GM18502 (cell line): Measurements from ENCODE around the gene COL6A2.
"Not testable (repeated sequence)": the region's sequence is repeated elsewhere in the genome, so short reads cannot be mapped to it uniquely, and the experiment has no call there.

Experiments
- ATAC-seq: cut with Tn5 transposase; IDR thresholded peaks from one replicate; pipeline ENCODE4 v1.9.1; 2021; ENCODE audit warnings: mild to moderate bottlenecking; ENCODE audit not compliant: unreplicated experiment, poor library complexity

COL6A2 gene

GRCh38 chr21:46161633-46162592 lies 64.0 kb downstream of the COL6A2 start:
- no peak for ATAC-seq

- no peak for ATAC-seq
These were observed 65.5 kb downstream of the COL6A2 start for GRCh38 chr21:46163380-46163779.

GRCh38 chr21:46165098-46165497 lies 67.2 kb downstream of the COL6A2 start:
- no peak for ATAC-seq

DNA sequence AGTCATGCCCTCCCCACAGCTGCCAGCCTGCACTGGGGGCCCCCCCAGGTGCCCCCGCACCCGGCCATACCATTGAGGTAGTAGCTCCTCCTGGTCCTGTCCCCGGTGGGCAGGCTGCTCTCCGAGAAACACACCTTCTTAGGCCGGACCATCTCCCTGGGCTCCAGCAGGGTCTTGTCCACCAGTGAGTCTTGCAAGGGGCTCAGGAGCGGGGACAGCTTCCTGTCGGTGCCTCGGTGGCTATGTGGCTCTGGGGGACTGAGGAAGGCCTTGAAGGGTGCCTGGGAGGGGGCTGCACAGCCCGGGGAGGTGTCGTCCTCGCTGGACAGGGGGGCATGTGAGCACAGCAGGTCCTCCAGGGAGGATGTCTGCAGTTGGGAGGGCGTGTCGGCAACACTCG lies 70.3 kb downstream of the COL6A2 start:
- no peak for ATAC-seq

DNA sequence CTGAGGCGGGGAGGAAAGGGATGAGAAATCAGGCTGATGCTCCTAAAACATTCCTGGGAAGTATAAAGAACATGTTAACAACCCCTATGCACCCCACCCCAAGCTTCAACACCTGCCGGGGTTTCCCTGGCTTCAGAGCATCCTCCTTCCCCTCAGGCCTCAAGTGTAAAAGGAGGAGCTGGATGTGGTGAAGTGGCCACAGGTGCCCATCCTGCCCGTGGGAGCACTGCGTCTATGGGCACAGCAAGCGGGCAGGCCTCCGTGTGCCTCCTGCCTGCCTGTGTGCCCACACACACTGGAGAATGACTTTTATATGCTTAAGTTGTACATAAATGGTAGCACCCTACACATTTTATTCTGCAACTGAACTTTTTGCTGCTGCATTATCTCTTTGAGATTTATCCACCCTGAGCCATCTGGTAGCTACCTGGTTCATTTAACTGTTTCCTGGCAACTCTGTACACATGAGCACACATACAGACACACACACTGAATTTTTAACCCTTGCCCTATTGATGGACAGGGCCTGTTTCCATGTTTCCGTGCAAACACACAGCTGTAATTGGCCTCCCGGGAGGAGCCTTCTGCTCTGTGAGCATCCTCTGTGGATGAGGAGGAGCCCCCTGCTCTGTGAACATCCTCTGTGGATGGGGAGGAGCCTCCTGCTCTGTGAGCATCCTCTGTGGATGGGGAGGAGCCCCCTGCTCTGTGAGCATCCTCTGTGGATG lies 70.9 kb downstream of the COL6A2 start:
- no peak for ATAC-seq

- ATAC-seq, result not testable (repeated sequence)
These were observed 72.7 kb downstream of the COL6A2 start for GRCh38 chr21:46170436-46171193.

GRCh38 chr21:46171585-46171984 lies 73.7 kb downstream of the COL6A2 start:
- no peak for ATAC-seq

DNA sequence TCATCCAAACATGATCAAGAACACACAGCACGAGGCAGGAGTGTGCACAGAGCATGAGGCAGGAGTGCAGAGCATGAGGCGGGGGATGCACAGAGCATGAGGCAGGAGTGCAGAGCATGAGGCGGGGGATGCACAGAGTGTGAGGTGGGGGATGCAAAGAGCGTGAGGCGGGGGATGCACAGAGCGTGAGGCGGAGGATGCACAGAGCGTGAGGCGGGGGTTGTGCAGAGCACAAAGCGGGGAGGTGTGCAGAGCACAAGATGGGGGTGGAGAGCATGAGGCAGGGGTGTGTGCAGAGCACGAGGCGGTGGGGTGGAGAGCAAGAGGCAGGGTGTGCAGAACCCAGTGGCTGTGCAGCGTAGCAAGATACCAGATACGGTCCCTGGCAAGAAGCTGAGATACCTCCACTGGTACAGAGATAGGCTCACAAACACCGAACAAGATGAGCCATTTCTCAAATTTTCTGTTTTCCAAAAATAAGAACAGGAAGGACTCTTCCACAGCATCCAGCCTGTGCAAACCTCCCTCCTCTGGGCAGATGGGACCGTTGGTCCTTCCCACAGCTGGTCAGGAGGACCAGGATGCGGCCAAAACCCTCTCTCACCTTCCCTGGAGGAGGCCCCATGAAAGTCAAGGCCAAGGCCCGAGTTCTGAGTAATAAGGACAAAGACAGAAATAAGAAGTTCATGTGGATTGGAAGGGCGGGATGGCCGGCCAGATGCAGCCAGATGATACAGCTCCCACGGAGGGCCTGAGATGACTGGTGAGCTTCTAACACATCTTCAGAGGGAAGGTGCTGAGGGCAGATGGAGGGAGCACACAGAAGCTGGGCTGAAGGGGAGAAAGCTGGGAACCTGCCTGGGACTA lies 74.3 kb downstream of the COL6A2 start:
- no peak for ATAC-seq

DNA sequence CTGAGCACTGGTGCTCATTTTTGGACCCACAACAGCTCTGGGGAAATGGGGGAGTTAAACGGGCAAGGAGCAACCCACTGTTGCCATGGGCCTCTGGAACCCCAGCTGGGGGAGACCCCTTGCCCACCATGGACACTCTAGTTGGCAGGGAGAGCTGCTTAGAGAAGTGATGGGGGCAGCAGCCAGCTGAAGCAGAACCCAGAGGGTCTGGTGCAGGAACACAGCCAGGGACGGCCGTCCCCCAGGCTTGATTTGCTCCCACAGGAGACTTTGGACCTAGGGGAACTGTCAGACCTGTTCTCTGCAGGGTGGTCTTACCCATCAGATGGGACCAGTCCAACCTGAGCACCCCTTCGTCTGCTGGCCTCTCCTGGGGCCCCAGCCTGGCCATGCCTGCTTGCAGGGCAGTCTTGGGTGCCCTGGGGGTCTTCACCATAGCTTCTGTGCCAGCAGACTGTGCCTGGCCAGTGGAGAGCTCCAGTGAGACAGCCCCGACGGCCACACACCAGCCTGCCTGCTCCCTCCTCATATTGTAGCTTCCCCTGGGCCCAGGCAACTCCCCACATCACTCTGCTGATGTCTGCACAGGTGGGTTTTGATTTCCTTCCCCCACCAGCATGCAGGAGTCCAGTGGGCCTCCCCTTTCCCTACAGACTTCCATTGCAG lies 75.1 kb downstream of the COL6A2 start:
- ATAC-seq, result no peak

DNA sequence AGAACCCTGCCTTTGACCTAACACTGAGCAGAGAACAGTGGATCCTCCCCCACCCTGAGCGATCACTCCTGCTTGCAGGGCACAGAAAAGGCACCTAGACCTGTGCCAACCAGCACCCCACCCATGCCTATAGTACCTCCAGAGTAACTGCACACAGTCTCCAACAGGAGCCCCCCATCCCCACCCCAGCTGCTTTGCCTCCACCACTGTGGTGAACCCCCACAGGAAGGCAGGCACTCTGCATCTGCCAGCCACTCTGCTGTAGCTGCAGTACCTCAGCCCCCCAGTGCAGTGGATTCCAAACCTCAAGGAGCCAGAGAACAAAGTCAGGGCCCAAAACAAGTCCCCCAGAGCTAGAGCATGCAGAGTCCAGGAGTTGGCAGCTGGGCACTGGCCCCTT lies 75.7 kb downstream of the COL6A2 start:
- ATAC-seq, result no peak

DNA sequence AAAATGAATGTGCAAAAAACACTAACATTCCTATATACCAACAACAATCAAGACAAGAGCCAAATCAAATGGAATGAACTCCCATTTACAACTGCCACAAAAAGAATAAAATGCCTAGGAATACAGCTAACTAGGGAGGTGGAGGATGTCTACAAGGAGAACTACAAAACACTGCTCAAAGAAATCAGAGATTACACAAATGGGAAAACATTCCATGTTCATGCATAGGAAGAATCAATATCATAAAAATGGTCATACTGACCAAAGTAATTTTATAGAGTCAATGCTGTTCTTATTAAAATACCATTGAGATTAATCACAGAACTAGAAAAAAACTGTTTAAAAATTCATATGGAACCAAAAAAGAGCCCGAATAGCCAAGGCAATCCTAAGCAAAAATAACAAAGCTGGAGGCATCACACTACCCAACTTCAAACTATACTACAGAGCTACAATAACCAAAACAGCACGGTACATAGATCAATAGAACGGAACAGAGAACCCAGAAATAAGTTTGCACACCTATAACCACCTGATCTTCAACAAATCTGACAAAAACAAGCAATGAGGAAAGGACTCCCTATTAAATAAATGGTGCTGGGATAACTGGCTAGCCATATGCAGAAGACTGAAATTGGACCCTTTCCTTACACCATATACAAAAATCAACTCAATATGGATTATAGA lies 78.7 kb downstream of the COL6A2 start:
- ATAC-seq, result not testable (repeated sequence)

GRCh38 chr21:46178961-46179360 lies 81.0 kb downstream of the COL6A2 start:
- no peak for ATAC-seq
